AG20443 (cell line): ENCODE results near the gene MRPL33.
"Not testable (repeated sequence)": the region's sequence is repeated elsewhere in the genome, so short reads cannot be mapped to it uniquely, and the experiment has no call there.

Experiments
- DNase-seq: peaks from one replicate; pipeline ENCODE4 v3.0.0; 2012; ENCODE audit warnings: low spot score, mixed read lengths

The MRPL33 gene

DNA sequence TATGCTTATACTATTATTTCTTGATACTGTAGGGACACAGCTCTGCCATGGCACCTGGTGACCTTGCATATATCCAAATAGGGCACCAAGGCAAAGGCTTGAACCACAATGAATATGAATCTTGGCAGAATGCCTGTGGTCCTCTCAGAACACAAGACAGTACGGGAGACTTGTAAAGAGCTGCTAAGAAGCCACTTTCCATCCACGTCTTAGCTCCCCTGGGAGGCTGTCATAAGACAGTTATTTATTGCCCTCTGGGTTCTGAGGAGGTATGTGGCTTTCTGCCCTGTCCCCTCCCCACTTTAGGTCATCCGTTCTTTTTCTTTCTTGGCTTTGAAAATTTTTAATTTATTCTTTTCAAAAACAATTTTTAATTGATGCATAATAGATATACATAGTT lies 29.8 kb upstream of the MRPL33 start:
- DNase-seq: no peak

GRCh38 chr2:27742571-27742970 lies 28.9 kb upstream of the MRPL33 start:
- DNase-seq: no peak

DNA sequence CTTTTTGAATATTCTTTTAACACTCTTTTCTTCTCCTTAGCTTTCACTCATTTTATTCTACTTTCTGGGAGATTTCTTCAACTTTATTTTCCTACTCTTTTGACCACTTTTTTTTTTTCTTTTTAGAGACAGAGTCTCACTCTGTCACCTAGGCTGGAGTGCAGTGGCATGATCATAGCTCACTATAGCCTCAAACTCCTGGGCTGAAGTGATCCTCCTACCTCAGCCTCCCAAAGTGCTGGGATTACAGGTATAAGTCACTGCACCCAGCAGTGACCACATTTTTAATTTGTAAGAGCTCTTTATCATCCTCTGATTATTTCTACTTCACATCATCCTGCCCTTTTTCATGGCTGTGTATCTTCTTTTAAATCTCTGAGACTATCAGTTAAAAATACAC lies 26.0 kb upstream of the MRPL33 start:
- DNase-seq: not testable (repeated sequence)

- no peak for DNase-seq
Observed at GRCh38 chr2:27746325-27746724, 25.2 kb upstream of the MRPL33 start.

GRCh38 chr2:27747827-27748352 lies 23.6 kb upstream of the MRPL33 start:
- DNase-seq: no peak

- DNase-seq: not testable (repeated sequence)
Observed at GRCh38 chr2:27748803-27749554, 22.5 kb upstream of the MRPL33 start.

DNA sequence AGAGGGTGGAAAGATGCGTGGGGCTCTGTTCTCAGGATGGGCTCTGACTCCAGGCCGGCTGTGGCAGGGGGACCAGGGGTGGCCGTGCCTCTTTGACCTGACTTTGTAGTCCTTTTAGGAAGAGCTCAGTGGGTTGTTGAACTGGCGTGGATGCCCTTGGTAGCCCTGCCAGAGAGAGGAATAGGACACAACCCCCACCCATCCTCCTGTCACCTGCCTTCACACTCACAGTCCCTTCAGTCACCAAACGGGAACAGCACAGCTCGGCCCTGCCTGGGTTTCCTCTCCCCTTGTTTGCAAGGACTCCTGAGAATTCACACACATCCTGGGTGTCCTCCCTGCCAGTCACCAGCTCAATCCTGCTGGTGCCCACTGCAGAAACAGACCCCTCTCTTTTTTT lies 20.1 kb upstream of the MRPL33 start:
- DNase-seq: no peak

DNA sequence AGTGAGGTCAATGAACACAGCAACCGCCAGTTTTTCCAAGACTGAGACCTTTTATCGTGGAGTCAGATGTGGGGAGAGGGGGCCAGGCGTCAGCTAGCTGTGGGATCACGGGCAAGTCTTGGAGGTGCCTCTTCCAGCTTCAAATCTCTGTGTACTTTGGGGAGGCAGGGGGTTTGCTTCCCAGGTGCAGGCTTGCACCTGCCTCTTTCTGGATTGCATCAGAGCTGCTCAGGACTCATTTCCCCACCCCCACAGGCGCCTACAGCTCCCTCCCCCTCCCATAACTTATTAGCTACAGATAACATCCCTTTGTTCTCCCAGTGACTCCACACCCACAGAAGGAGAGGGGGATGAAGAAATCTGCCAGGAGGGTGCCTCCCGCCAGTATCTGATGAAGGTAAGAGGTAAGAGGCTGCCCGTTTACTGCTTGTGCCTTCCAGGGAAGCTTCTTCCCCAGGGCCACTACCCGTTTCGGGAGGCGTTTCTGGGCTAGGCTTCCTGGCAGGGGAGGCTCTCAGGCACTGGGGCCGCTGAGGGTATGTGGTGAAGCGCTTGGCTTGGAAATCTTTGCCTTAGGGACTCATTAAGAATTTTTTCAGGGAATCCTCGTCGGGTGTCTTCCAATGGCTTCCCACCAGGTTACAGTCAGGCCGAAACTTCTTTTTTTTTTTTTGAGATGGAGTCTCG lies 18.8 kb upstream of the MRPL33 start:
- no peak for DNase-seq

DNA sequence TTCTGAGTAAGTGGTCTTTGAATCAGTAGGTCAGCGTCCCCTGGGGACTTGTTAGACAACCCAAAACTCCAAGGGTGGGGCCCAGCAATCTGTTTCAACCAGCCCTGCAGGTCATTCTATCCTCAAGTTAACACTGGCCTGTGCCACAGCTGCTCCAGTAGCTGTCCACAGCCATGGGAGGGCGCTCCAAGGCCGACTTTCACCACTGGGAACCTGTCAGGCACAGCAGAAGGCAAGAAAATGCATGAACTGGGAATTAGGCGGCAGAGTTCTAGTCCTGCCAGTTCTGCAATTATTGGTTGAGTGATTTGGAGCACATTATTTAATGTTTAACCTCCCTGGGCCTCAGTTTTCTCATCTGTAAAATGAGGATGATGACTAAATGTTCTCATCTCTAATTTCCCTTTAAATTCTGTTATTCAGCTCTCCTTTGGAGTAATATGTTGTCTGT lies 17.4 kb upstream of the MRPL33 start:
- DNase-seq: peak; percentile 84

DNA sequence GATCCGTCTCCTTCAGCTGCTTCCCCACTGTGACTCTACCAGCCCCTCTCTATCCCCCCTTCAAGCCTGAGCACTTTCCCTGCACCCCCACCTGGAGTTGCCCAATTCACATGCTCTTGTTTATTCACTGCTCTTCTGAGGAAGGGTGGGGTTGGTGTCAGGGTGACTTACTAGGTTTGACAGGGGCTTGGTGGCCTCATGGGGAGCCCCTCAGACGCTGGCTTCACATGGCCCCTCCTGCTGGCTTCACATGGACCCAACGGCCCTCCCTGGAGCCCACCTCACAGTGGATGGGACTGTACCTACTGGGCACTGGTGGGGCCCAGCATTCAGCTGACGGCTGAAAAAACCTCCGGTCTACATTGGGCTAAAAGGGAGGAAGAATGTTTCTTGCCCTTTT lies 16.7 kb upstream of the MRPL33 start:
- DNase-seq: no peak

DNA sequence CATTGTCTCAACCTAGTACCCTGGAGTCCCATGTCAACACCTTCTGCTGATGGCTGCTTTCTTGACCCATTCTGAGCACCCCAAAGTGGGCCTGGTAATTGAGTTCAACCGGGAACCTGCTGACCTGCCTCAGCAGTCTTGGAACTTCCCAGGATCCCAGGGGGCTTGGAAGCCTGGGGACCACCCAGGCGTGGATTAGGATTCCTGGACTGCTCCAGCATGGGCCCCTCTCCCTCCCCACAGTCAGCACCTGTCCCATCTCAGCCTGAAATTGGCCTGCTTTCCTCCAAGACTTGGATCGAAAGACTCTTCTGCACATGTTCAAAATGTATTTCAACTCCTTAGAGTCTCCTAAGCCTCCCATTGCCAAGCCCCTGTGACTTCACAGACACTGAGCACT lies 15.4 kb upstream of the MRPL33 start:
- no peak for DNase-seq

DNA sequence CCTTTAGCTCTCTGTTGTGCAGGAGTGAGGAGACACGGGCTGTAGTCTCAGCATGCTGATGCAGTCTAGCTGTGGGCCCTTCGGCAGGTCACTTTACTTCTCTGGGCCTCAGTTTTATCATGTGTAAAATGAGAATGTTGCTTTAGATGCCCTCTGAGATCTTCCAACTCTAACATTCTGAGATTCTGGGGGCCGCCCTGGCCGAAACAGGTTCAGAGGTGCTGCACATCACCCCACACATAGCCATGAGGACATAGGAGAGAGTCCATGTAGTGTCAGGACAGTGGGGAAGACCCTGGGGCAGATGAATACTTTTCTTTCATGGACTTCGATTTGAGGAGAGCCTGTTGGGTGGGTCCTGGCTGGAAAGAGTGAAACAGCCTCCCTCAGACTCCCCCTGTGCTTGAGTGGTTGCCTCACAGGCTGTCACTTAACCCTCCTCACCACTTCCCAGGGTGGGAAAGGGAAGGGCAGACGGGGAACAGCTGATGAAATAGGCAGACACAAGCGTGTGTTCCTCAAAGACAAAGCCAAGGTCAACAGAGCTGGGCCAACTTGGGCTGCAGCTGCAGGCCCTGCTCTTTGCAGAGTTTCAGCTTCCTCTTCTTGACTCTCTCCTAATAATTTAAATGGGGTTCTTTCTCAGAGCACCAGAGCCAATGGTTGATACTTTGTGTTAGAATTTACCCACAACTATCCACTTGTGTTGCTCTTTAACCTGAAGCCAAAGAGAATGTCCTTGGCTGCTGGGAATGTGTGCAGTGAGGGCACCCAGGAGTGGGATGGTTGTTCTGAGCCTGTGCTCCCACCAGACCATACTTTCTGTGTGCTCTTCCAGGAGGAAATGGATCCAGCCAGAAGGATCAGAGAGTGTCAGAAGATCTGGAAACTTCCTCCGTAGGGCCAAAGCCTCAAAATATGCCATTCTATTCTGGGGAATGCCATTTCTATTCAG lies 14.7 kb upstream of the MRPL33 start:
- DNase-seq: no peak

DNA sequence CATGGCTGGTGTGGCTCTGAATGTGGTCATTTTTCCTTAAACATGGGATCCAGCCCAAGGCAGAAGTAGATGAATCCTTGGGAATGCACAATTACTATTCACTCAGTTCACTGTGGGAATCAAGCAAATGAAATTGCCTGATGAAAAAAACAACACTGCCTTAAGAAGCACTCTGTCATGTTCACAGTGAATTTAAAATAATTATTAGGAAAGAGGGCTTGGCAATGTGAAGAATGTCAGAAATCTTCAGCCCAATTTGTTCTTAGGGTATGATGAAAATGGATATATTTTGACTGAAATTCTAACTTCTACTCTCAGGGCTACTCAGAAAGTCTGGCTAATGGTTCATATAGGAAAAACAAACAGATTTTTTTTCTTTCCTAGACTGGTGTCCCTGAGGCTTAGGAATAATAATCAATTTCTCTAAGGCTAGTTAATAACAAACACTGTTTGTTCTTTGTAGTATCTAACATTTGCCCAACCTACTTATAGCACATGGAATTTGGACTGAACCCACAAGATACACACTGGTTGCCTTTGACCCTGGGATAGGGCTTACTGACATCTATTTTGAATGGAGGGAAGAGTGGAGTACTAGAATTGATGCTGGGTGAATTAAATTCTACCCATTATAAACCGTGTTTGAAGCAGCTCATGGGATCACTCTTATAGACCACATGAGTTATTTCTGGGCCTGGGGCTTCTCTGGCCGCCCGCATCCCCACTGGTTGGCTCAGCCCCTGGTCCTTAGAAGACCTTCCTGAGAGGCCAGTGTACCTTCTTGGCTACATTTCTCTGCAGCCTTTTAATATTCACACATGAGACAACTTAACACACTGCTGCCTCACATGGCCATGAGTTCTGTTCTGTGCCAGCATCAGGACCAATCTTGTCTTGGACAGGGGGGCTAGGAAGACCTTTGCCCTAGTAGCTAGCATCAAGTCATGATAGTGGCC lies 8.3 kb upstream of the MRPL33 start:
- DNase-seq: peak; percentile 26

GRCh38 chr2:27763907-27764267 lies 7.6 kb upstream of the MRPL33 start:
- DNase-seq: no peak

DNA sequence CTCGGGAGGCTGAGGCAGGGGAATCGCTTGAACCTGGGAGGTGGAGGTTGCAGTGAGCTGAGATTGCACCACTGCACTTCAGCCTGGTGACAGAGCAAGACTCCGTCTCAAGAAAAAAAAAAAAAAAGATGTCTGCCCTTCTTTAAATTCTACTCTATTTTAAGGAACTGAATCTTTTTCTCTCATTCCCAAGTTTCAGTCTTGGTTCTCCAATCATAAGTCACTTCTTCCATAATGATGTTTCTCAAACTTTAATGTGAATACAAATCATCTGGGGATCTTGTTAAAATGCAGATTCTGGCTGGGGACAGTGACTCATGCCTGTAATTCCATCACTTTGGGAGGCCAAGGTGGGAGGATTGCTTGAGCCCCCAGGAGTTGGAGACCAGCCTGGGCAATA lies 7.0 kb upstream of the MRPL33 start:
- DNase-seq: not testable (repeated sequence)

DNA sequence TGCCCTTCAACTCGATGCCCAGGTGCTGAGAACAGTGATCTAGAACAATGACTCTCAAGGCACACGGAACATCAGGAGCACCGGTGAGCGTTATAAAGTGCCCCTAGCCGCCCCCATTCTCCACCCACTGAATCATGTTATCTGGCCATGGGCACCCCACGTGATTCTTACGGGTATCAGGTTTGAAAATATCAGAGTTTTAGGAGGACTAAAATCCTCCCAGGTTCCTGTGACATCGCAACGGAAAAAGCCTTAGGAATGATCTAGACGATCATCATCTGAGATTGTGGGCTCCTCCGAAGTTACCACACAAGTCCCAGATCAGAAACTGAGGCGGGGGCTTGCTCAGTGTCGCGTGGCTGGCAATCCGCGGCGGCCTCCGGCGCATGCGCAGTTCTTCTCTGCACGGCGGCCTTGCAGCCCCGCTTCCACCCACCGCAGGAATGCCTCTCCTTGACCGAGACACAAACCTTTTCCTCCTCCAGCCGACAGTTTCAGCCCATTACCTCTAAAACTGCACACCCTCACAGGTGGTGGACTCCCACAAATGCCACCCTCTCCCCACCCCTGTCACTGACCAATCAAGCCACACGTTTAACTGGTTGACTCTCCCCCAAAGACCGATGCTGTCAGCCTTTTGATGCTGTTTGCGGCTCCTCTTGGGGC lies 5.8 kb upstream of the MRPL33 start:
- DNase-seq: peak; percentile 70

DNA sequence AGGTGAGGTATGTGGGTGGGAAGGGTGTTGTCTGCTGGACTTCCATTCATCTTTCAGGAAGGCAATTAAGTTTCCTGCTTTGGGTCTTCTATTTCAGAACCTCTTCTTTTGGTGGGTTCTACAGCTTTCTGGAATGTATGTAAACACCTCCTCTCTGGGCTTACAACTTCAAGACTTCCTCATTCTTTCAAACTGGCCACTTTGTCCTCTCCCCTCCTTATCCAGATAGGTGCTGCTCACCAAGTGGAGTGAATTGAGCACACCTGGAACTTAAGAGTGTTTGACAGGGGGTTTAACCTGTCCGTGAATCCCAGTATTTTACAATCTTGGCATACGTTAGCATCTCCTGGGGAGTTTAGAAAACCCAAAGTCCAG lies 5.2 kb upstream of the MRPL33 start:
- DNase-seq: no peak

DNA sequence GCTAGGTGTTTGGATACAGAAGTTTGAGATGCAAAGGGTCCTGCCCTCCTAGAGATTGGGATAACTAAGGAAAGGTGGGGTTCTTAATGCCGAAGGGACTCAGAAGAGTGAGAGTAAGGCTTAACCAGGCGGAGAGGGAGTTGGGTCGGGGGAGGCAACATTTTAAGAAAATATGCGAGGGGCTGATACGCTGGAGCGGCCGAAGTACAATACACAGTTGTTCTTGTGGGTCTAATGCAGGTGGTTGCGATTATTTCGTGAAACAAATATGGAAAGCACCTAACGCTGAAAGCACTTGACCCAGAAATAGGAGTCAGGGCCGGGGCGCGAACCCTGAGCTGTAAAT lies 344 bp upstream of the MRPL33 start:
- DNase-seq: no peak

DNA sequence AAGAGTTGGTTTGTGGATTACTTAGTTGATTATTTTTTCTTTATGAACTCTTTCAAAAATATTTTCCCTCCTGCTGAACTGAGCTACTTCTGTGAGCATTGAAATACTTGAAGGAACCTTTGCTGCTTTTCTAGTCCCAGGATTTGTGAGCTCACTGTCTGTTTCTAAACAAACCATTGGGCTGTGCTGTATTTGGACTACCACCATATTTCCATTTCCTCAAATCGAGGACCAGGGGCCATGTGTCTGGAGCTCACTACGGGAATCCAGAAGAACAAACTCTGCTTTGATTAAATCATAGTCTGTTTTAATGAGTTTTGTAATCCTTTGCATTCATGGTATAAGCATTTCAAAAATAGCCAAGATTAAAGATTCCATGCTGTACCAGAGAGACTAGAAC lies 1.3 kb downstream of the MRPL33 start:
- DNase-seq: no peak

DNA sequence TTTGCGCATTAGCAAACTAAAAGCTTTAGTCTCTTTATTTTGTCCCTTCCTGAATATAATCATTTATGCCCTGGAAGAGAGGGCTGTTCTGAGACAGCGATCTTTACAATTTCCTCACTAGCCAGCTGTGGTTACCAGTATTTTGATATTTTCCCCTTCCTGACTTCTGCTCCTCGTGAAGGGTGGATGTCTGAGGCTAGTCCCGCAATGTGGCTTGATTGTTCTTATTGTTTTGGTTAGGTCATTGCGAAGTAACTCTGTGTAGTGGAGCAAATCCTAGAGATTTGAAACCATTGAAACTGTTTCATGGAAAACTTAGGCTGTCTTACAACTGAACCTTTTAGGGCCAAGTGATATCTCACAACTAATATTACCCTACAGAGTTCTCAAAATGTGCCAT lies 2.4 kb downstream of the MRPL33 start:
- no peak for DNase-seq

GRCh38 chr2:27776097-27776496 lies 4.6 kb downstream of the MRPL33 start:
- DNase-seq: no peak
